GM18520 (cell line): Measurements from ENCODE around the gene DBNDD1.
"Not testable (repeated sequence)": the region's sequence is repeated elsewhere in the genome, so short reads cannot be mapped to it uniquely, and the experiment has no call there.

ENCODE experiments used
- ATAC-seq: cut with Tn5 transposase; IDR thresholded peaks from one replicate; pipeline ENCODE4 v1.9.1; 2021; ENCODE audit not compliant: unreplicated experiment

The DBNDD1 gene

GRCh38 chr16:90012991-90013745, 6.1 kb downstream of the DBNDD1 start:
- no peak for ATAC-seq

- no peak for ATAC-seq
Measured at GRCh38 chr16:90011908-90012501, 7.3 kb downstream of the DBNDD1 start.

GRCh38 chr16:90011508-90011819, 7.8 kb downstream of the DBNDD1 start:
- no peak for ATAC-seq

GRCh38 chr16:90010676-90011507, 8.4 kb downstream of the DBNDD1 start:
- ATAC-seq = no peak

- no peak for ATAC-seq
Measured at GRCh38 chr16:90009172-90009899, 9.9 kb downstream of the DBNDD1 start.

GRCh38 chr16:90008708-90009145, 10.5 kb downstream of the DBNDD1 start:
- ATAC-seq = no peak

- ATAC-seq = not testable (repeated sequence)
Measured at GRCh38 chr16:90007635-90008234, 11.5 kb downstream of the DBNDD1 start.

- ATAC-seq = no peak
Measured at GRCh38 chr16:90007015-90007414, 12.2 kb downstream of the DBNDD1 start.

- no peak for ATAC-seq
Measured at GRCh38 chr16:90005956-90006663, 13.1 kb downstream of the DBNDD1 start.

GRCh38 chr16:90004577-90004976, 14.7 kb downstream of the DBNDD1 start:
- ATAC-seq = no peak

- no peak for ATAC-seq
Measured at GRCh38 chr16:90002759-90003158, 16.5 kb downstream of the DBNDD1 start.

- ATAC-seq = no peak
Measured at GRCh38 chr16:90001761-90002503, 17.3 kb downstream of the DBNDD1 start.

GRCh38 chr16:90000733-90001427, 18.4 kb downstream of the DBNDD1 start:
- no peak for ATAC-seq

- ATAC-seq = no peak
Measured at GRCh38 chr16:89999831-90000574, 19.3 kb downstream of the DBNDD1 start.

GRCh38 chr16:89996178-89996489, 23.1 kb downstream of the DBNDD1 start:
- no peak for ATAC-seq

- not testable (repeated sequence) for ATAC-seq
Measured at GRCh38 chr16:89995475-89996177, 23.6 kb downstream of the DBNDD1 start.

- not testable (repeated sequence) for ATAC-seq
Measured at GRCh38 chr16:89994721-89995474, 24.4 kb downstream of the DBNDD1 start.
